Measurements from ENCODE around the gene CCDC24.

Gene CCDC24

DNA sequence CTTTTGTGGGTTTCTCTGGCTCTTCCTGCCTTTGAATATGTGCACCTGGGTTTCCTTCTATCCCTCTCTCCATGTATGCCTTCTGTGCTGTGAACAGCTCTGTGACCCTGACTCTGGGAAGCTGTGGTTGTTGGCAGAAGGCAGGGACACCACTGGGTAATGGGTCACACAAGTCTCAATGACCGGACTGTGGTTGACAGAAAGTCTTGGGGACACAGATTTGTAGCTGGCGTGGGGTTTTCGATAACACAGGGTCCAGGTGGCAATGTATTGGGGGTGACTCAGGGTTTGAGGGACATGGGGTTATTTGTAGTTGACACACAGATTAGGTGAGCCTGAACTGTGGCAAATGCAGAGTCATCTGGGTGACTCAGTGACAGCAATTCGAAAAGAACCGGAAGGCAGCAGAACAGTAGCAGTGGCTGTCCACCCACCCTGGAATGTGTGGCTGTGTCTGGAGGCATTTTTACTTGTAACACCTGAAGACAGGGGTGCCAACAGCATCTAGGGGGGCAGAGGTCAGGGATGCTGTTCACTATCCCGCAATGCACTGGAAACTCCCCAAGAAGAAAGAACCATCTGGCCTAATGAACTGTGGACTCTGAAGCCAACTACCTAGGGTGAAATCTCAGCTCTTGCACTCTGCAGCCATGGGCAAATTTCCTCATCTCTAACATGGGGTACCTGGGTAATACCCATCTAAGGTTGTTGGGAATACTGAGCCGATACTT lies 52.8 kb downstream of the CCDC24 start:
- H3K9ac ChIP-seq (ENCODE audit: insufficient read length) = no peak overlapping the region
- no peaks in the 10 kb centered on the region for H3K36me3 ChIP-seq (ENCODE audit: insufficient read depth, low read length)
- no peak for DNase-seq (ENCODE audit: low read depth, low spot score)
- TF ChIP-seq FOXP2 (optimal IDR thresholded peaks at IDR 0.05; ENCODE audit: control extremely low read depth, extremely low read length, insufficient read depth) = no peak
- no peak for TF ChIP-seq EZH2 (IDR thresholded peaks at IDR 0.05)
- no peak for TF ChIP-seq POLR2AphosphoS5 (IDR thresholded peaks at IDR 0.05; ENCODE audit: borderline replicate concordance, low read depth, low read length)
- H3K9me3 ChIP-seq (ENCODE audit: low read depth, low read length) = no peaks in the 10 kb centered on the region
- no peak overlapping the region for H3K27ac ChIP-seq
- no peak overlapping the region for H3K4me3 ChIP-seq

- Histone ChIP-seq H3K36me3 (ENCODE audit: insufficient read depth, low read length) (no peaks in the 10 kb centered on the region), H3K4me3 (no peak overlapping the region), H3K27ac (no peak overlapping the region), H3K9me3 (ENCODE audit: low read depth, low read length) (no peaks in the 10 kb centered on the region), H3K9ac (ENCODE audit: insufficient read length) (no peak overlapping the region)
- no peak for DNase-seq (ENCODE audit: low read depth, low spot score)
- no peak for TF ChIP-seq EZH2 (IDR thresholded peaks at IDR 0.05)
- TF ChIP-seq POLR2AphosphoS5 (IDR thresholded peaks at IDR 0.05; ENCODE audit: borderline replicate concordance, low read depth, low read length) = no peak
- no peak for TF ChIP-seq FOXP2 (optimal IDR thresholded peaks at IDR 0.05; ENCODE audit: control extremely low read depth, extremely low read length, insufficient read depth)
Observed at GRCh38 chr1:44045064-44045463, 53.7 kb downstream of the CCDC24 start.

Measured in SK-N-MC (cell line).